Astrocyte of the hippocampus (primary cell): ENCODE data around the gene MYH7.

ENCODE experiments used
- DNase-seq: peaks from one replicate; pipeline ENCODE4 v3.0.0; 2011; ENCODE audit warnings: low read depth, low spot score

MYH7 gene

GRCh38 chr14:23435543-23436326 is at the start of gene MYH7:
Gene MYH7 (minus strand): TSS chr14:23435660. CDS start chr14:23433732, 1,928 bp downstream.
- peak; percentile 16 for DNase-seq

GRCh38 chr14:23483236-23483854 is 47.9 kb upstream of the MYH7 start:
- DNase-seq, result peak; percentile 65

- no peak for DNase-seq
These were observed 47.3 kb upstream of the MYH7 start for GRCh38 chr14:23482823-23483148.

GRCh38 chr14:23481979-23482822 is 46.7 kb upstream of the MYH7 start:
- DNase-seq, result no peak

GRCh38 chr14:23481362-23481970 is 46.0 kb upstream of the MYH7 start:
- DNase-seq, result peak; percentile 64

- DNase-seq, result peak; percentile 71
These were observed 42.8 kb upstream of the MYH7 start for GRCh38 chr14:23478109-23478759.

- DNase-seq, result no peak
These were observed 35.5 kb upstream of the MYH7 start for GRCh38 chr14:23470947-23471346.

- DNase-seq, result no peak
These were observed 34.5 kb upstream of the MYH7 start for GRCh38 chr14:23469906-23470403.

- peak; percentile 99 for DNase-seq
These were observed 33.9 kb upstream of the MYH7 start, which contains the start of gene NGDN for GRCh38 chr14:23469127-23469905. Gene NGDN (plus strand): TSS chr14:23469703. CDS start chr14:23469716, 13 bp downstream.

GRCh38 chr14:23468704-23469126 is 33.3 kb upstream of the MYH7 start:
- no peak for DNase-seq

GRCh38 chr14:23465261-23465660 is 29.8 kb upstream of the MYH7 start:
- no peak for DNase-seq

GRCh38 chr14:23464700-23465099 is 29.2 kb upstream of the MYH7 start:
- no peak for DNase-seq

- DNase-seq, result no peak
These were observed 25.5 kb upstream of the MYH7 start for GRCh38 chr14:23460960-23461359.

GRCh38 chr14:23457587-23458445 is 22.4 kb upstream of the MYH7 start:
- no peak for DNase-seq

GRCh38 chr14:23456883-23457586 is 21.6 kb upstream of the MYH7 start:
- peak; percentile 15 for DNase-seq

GRCh38 chr14:23454445-23454856 is 19.0 kb upstream of the MYH7 start:
- DNase-seq, result no peak

- DNase-seq, result no peak
These were observed 16.8 kb upstream of the MYH7 start for GRCh38 chr14:23452237-23452636.

- no peak for DNase-seq
These were observed 14.9 kb upstream of the MYH7 start for GRCh38 chr14:23450379-23450778.

- DNase-seq, result no peak
These were observed 13.9 kb upstream of the MYH7 start for GRCh38 chr14:23449314-23449713.
